LNCaP clone FGC (cell line): ENCODE measurements around the gene DLGAP3.

Experiments
- DNase-seq: peaks from one replicate; pipeline ENCODE4 v3.0.0-alpha.2; 2011; ENCODE audit warnings: low read depth
- H3K4me3 ChIP-seq: 2 replicates; pipeline ENCODE4 v1.5.1; 2011; ENCODE audit warnings: mild to moderate bottlenecking, low read depth, low read length, control low read depth
- CTCF ChIP-seq: IDR thresholded peaks from 2 replicates; pipeline ENCODE4 v1.5.1; 2012; ENCODE audit warnings: mild to moderate bottlenecking; ENCODE audit not compliant: control insufficient read depth, insufficient read depth; ENCODE audit errors: extremely low read depth

Gene DLGAP3

GRCh38 chr1:34850382-34850781, 79.1 kb downstream of the DLGAP3 start:
- 0 out of 2 replicates have a peak overlapping the region, but pooled peaks have one; percentile 3 for H3K4me3 ChIP-seq
- no peak for TF ChIP-seq CTCF
- DNase-seq = peak; percentile 91

GRCh38 chr1:34847094-34847493, 82.4 kb downstream of the DLGAP3 start:
- DNase-seq = no peak
- H3K4me3 ChIP-seq = no peak overlapping the region
- TF ChIP-seq CTCF = no peak

- H3K4me3 ChIP-seq = no peak overlapping the region
- DNase-seq = no peak
- no peak for TF ChIP-seq CTCF
These were observed 83.2 kb downstream of the DLGAP3 start for GRCh38 chr1:34846265-34846664.

GRCh38 chr1:34845131-34845901, 84.1 kb downstream of the DLGAP3 start:
- no peak for TF ChIP-seq CTCF
- H3K4me3 ChIP-seq = no peak overlapping the region
- DNase-seq = no peak

- DNase-seq = no peak
- TF ChIP-seq CTCF = no peak
- H3K4me3 ChIP-seq = no peak overlapping the region
These were observed 85.2 kb downstream of the DLGAP3 start for GRCh38 chr1:34844252-34844634.

GRCh38 chr1:34843392-34844251, 85.8 kb downstream of the DLGAP3 start:
- TF ChIP-seq CTCF = no peak
- H3K4me3 ChIP-seq = no peak overlapping the region
- no peak for DNase-seq
